Ishikawa (cell line): Measurements from ENCODE around the gene SMARCD3.

Source experiments
- CEBPB ChIP-seq: IDR thresholded peaks from 2 replicates; pipeline ENCODE4 v1.6.1; 2012
- CREB1 ChIP-seq: IDR thresholded peaks from 2 replicates; pipeline ENCODE4 v1.6.1; 2012; ENCODE audit warnings: low read depth
- EGR1 ChIP-seq: IDR thresholded peaks from 2 replicates; pipeline ENCODE4 v1.6.1; 2012
- EP300 ChIP-seq: IDR thresholded peaks from 2 replicates; pipeline ENCODE4 v1.6.1; 2012; ENCODE audit warnings: borderline replicate concordance
- FOXM1 ChIP-seq: IDR thresholded peaks from 2 replicates; pipeline ENCODE4 v1.6.1; 2012; ENCODE audit warnings: low read depth, borderline replicate concordance
- NFIC ChIP-seq: IDR thresholded peaks from 2 replicates; pipeline ENCODE4 v1.6.1; 2012
- RAD21 ChIP-seq: IDR thresholded peaks from 2 replicates; pipeline ENCODE4 v1.6.1; 2012; ENCODE audit warnings: low read depth
- TAF1 ChIP-seq: IDR thresholded peaks from 2 replicates; pipeline ENCODE4 v1.6.1; 2012; ENCODE audit warnings: low read depth, mild to moderate bottlenecking
- TCF12 ChIP-seq: IDR thresholded peaks from 2 replicates; pipeline ENCODE4 v1.6.1; 2012; ENCODE audit warnings: low read depth
- TEAD4 ChIP-seq: IDR thresholded peaks from 2 replicates; pipeline ENCODE4 v1.6.1; 2012
- YY1 ChIP-seq: IDR thresholded peaks from 2 replicates; pipeline ENCODE4 v1.6.1; 2012; ENCODE audit warnings: low read depth
- ZBTB7A ChIP-seq: IDR thresholded peaks from 2 replicates; pipeline ENCODE4 v1.6.1; 2012; ENCODE audit warnings: low read depth
- TF ChIP-seq, protein P1 (sequence below): IDR thresholded peaks from 2 replicates; pipeline ENCODE4 v1.6.1; 2012
- TF ChIP-seq, protein P2 (sequence below): IDR thresholded peaks from 2 replicates; pipeline ENCODE4 v1.6.1; 2012; ENCODE audit warnings: low read depth, mild to moderate bottlenecking
- TF ChIP-seq, protein P3 (sequence below): IDR thresholded peaks from 2 replicates; pipeline ENCODE4 v1.6.1; 2012

The SMARCD3 gene

DNA sequence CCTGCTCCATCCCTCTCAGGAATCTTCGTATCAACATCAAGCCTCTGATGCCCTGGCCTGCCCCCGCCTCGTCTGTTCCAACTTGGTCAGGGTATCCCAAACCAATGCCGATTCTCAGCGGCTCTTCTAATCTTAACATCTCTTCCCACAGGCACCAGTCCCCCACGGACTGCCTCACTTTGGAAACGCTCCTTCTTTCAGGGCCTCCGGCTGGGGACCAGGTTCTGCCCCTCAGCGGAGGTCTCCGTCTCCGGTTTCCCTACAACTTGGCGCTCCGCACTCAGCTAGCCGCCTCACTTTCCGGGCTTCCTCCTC lies 22.0 kb downstream of the SMARCD3 start:
- no peak for TF ChIP-seq CREB1
- TF ChIP-seq ZBTB7A, result no peak
- no peak for TF ChIP-seq TCF12
- no peak for TF ChIP-seq NFIC
- TF ChIP-seq, protein P1, sequence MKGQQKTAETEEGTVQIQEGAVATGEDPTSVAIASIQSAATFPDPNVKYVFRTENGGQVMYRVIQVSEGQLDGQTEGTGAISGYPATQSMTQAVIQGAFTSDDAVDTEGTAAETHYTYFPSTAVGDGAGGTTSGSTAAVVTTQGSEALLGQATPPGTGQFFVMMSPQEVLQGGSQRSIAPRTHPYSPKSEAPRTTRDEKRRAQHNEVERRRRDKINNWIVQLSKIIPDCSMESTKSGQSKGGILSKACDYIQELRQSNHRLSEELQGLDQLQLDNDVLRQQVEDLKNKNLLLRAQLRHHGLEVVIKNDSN, result no peak
- no peak for TF ChIP-seq EP300
- no peak for TF ChIP-seq EGR1
- no peak for TF ChIP-seq TEAD4
- TF ChIP-seq, protein P2, sequence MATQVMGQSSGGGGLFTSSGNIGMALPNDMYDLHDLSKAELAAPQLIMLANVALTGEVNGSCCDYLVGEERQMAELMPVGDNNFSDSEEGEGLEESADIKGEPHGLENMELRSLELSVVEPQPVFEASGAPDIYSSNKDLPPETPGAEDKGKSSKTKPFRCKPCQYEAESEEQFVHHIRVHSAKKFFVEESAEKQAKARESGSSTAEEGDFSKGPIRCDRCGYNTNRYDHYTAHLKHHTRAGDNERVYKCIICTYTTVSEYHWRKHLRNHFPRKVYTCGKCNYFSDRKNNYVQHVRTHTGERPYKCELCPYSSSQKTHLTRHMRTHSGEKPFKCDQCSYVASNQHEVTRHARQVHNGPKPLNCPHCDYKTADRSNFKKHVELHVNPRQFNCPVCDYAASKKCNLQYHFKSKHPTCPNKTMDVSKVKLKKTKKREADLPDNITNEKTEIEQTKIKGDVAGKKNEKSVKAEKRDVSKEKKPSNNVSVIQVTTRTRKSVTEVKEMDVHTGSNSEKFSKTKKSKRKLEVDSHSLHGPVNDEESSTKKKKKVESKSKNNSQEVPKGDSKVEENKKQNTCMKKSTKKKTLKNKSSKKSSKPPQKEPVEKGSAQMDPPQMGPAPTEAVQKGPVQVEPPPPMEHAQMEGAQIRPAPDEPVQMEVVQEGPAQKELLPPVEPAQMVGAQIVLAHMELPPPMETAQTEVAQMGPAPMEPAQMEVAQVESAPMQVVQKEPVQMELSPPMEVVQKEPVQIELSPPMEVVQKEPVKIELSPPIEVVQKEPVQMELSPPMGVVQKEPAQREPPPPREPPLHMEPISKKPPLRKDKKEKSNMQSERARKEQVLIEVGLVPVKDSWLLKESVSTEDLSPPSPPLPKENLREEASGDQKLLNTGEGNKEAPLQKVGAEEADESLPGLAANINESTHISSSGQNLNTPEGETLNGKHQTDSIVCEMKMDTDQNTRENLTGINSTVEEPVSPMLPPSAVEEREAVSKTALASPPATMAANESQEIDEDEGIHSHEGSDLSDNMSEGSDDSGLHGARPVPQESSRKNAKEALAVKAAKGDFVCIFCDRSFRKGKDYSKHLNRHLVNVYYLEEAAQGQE, result no peak
- TF ChIP-seq, protein P3, sequence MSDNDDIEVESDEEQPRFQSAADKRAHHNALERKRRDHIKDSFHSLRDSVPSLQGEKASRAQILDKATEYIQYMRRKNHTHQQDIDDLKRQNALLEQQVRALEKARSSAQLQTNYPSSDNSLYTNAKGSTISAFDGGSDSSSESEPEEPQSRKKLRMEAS, result no peak

DNA sequence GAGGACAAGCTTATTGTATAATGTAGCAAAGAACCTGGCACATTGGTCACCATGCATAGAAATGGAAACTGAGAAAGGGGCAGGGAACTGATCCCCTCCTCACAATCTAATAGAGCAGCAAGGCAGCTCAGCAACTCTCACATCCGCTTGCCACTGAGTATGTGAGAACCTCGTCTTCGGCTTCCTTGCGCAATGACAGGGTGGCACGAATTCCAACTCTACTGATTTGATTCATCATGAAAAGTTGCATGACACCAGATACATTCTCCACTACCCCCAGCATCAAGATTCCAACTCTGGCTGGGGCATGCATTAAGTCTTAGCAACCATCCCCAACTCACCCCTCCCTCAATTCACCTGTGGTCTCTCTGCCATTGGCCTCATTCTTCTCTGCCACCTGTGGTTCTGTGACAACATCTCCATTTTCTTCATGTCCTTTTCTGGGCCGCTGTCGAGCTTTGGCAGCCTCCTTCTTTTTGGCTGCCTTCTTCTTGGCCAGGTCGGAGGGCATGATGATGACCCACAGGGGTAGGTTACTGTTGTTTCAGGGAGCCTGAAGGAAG lies 22.5 kb downstream of the SMARCD3 start:
- no peak for TF ChIP-seq EGR1
- TF ChIP-seq TEAD4, result no peak
- no peak for TF ChIP-seq YY1
- TF ChIP-seq, protein P2, result no peak
- TF ChIP-seq CREB1, result no peak
- no peak for TF ChIP-seq TCF12
- TF ChIP-seq NFIC, result no peak
- TF ChIP-seq ZBTB7A, result no peak
- TF ChIP-seq FOXM1, result no peak
- TF ChIP-seq CEBPB, result no peak; the same call in 1 of the 2 replicates
- TF ChIP-seq, protein P3, result no peak
- TF ChIP-seq RAD21, result no peak
- TF ChIP-seq, protein P1, result no peak
- TF ChIP-seq EP300, result no peak
- no peak for TF ChIP-seq TAF1

DNA sequence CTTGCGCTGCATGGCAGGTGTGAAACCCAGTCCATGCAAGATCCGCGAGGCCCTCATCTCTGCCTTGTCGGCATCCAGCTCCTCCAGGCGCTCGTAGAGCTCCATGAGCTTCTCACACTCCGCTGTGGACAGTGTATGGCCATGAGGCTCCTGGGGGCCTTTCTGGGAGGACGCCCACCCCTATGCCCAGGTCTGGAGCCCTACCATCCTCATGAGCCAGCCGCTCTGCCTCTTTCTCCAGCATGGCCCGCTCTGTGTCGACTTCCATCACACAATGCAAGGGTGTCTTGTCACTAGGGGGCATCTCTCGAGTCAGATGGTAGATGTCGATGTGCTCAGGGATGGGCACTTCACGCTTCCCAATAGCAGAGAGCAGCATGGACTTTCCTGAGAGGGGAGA lies 24.8 kb downstream of the SMARCD3 start:
- TF ChIP-seq FOXM1 (no peak), TAF1 (no peak), CREB1 (no peak), EP300 (no peak), YY1 (no peak), RAD21 (no peak), TCF12 (no peak), EGR1 (no peak), CEBPB (no peak), NFIC (no peak)
- TF ChIP-seq, protein P3, result no peak
- TF ChIP-seq, protein P1, result no peak
- TF ChIP-seq, protein P2, result no peak

DNA sequence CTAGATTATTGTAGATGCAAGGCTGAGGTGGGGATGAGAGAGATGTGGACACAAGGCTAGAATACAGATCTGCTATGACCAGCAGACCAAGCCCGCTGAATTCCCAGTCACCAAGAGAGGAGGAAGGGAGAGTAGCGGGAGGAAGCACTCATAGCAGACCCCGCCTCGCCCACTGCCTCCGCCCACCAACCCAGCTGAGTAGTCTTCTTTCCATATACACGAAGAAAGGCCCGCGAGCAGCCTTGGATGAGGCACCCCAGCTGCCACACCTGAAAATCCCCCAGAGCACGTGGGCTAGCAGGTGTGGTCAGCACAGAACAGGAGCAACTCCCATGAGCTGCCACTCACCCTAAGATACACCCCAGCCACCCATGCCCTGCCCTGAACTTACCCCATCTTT lies 30.3 kb downstream of the SMARCD3 start:
- TF ChIP-seq, protein P2, result no peak
- TF ChIP-seq TAF1 (no peak), FOXM1 (no peak), EGR1 (no peak), YY1 (no peak), NFIC (no peak), CEBPB (no peak), EP300 (no peak), RAD21 (no peak), TEAD4 (no peak), TCF12 (no peak), CREB1 (no peak), ZBTB7A (no peak)
- TF ChIP-seq, protein P3, result no peak
- TF ChIP-seq, protein P1, result no peak
